K562 (cell line): Measurements from ENCODE around the gene TNFSF13. TPM values are rescaled to one million over a fixed set of nuclear protein-coding genes. Genes with fewer than 3 reads are reported as not detected.
A peak's percentile ranks its signal among the peaks of the same experiment; 100 is the strongest.

Experiments
- ATAC-seq: fragments of 200-7000 bp; cut with Tn5 transposase; 3 replicates; pipeline ENCODE4 v1.9.1; 2020; ENCODE audit warnings: moderate library complexity
- BruUV-seq: library from RNA; stranded (reverse); fragments of 400-500 nt; replicated peaks from 2 replicates; lab custom pipeline; 2021; lab: Mats Ljungman, UMichigan
- CTCF ChIA-PET: fragments of 300-600 bp; formaldehyde crosslinking; extraction: SDS; loops from one replicate; lab custom pipeline; 2021; ENCODE audit warnings: low intra/inter-chr PET ratio; lab: Yijun Ruan, JAX
- POLR2A ChIA-PET: fragments of 300-600, 350-650 bp; sonication (Branson Sonifier 250); formaldehyde crosslinking; extraction: SDS; loops from one replicate; lab custom pipeline; 2021; ENCODE audit warnings: antibody characterized with exemption, inconsistent platforms; lab: Yijun Ruan, JAX
- DNase-seq, 4 experiments: peaks; one replicate each; pipeline versions ENCODE4 v3.0.0 to v3.0.0-alpha.2; 2011 to 2018; ENCODE audit warnings: low spot score in 3 of 4, mixed read lengths in 3 of 4; ENCODE audit errors: extremely low read depth in 1 of 4
- FAIRE-seq: peaks from 2 replicates; lab custom pipeline; 2011; peaks lifted over from hg19 to GRCh38; lab: Jason Lieb, UNC
- H2AFZ ChIP-seq: 2 replicates; pipeline ENCODE4 v1.6.0; 2011; ENCODE audit warnings: low read depth, low read length, control low read depth, inconsistent platforms
- H3K27ac ChIP-seq: fragments of 200-600 bp; 3 replicates; pipeline ENCODE4 v1.8.0; 2011; ENCODE audit warnings: low read depth, mild to moderate bottlenecking, control low read depth, inconsistent platforms, low read length, moderate library complexity, mixed read lengths; ENCODE audit errors: extremely low read depth
- H3K27me3 ChIP-seq, 2 experiments: fragments of 300-600 bp in 1 of 2; 2 replicates in 1 of 2; 3 replicates in 1 of 2; pipeline versions ENCODE4 v1.6.0 to v1.8.0; 2011; ENCODE audit warnings: inconsistent platforms in 2 of 2, low read length in 2 of 2, mild to moderate bottlenecking in 1 of 2, mixed read lengths in 1 of 2, moderate library complexity in 1 of 2; ENCODE audit not compliant: control insufficient read depth in 2 of 2, insufficient read depth in 2 of 2
- H3K36me3 ChIP-seq: fragments of 300-600 bp; 3 replicates; pipeline ENCODE4 v1.8.0; 2011; ENCODE audit warnings: mild to moderate bottlenecking, low read length, inconsistent platforms; ENCODE audit not compliant: control insufficient read depth, insufficient read depth
- H3K4me1 ChIP-seq, 2 experiments: fragments of 200-600 bp in 1 of 2; replicated peaks in 1 of 2; 2 replicates in 1 of 2; 3 replicates in 1 of 2; pipeline versions ENCODE4 v1.5.1 to v1.8.0; 2011; ENCODE audit warnings: inconsistent platforms in 2 of 2, low read length in 2 of 2, mild to moderate bottlenecking in 1 of 2, mixed read lengths in 1 of 2, moderate library complexity in 1 of 2; ENCODE audit not compliant: control insufficient read depth in 2 of 2, insufficient read depth in 2 of 2
- H3K4me2 ChIP-seq: 2 replicates; pipeline ENCODE4 v1.6.1; 2011; ENCODE audit warnings: low read length, control low read depth, inconsistent platforms, mixed read lengths; ENCODE audit not compliant: insufficient read depth
- H3K4me3 ChIP-seq: fragments of 200-600 bp; sonication (generic), shearing (Covaris generic); 2 replicates; pipeline ENCODE4 v1.5.1; 2016; ENCODE audit warnings: control low read depth, inconsistent platforms
- H3K79me2 ChIP-seq: fragments of 200-600 bp; 3 replicates; pipeline ENCODE4 v1.8.0; 2011; ENCODE audit warnings: low read length, inconsistent platforms; ENCODE audit not compliant: control insufficient read depth, insufficient read depth
- H3K9ac ChIP-seq, 2 experiments: 2 replicates each; pipeline versions ENCODE4 v1.6.0 to v1.6.1; 2011; ENCODE audit warnings: low read depth in 2 of 2, low read length in 2 of 2, control low read depth in 1 of 2, inconsistent platforms in 1 of 2, mild to moderate bottlenecking in 1 of 2, mixed read lengths in 1 of 2; ENCODE audit not compliant: insufficient read depth in 1 of 2
- H3K9me1 ChIP-seq: one replicate; pipeline ENCODE4 v1.6.0; 2011; ENCODE audit warnings: inconsistent platforms, mild to moderate bottlenecking, low read length, moderate library complexity; ENCODE audit not compliant: control insufficient read depth, insufficient read depth
- H3K9me3 ChIP-seq: replicated peaks from 2 replicates; pipeline ENCODE4 v1.5.1; 2011; ENCODE audit warnings: low read depth, low read length, inconsistent platforms; ENCODE audit not compliant: control insufficient read depth, insufficient read depth
- H4K20me1 ChIP-seq: replicated peaks from 2 replicates; pipeline ENCODE4 v1.6.1; 2011; ENCODE audit warnings: low read length, inconsistent platforms, mixed read lengths; ENCODE audit not compliant: control insufficient read depth, insufficient read depth
- CTBP1 ChIP-seq: fragments of 450-650 bp; IDR thresholded peaks from 2 replicates; pipeline ENCODE4 v1.6.1; 2016; ENCODE audit warnings: borderline replicate concordance
- ETS2 ChIP-seq: IDR thresholded peaks from 2 replicates; pipeline ENCODE4 v1.6.1; 2016; ENCODE audit warnings: borderline replicate concordance, missing genetic modification characterization, mild to moderate bottlenecking, moderate library complexity, missing compliant biosample characterization; ENCODE audit not compliant: poor library complexity, severe bottlenecking
- RAD21 ChIP-seq, 2 experiments: fragments of 250-450 bp in 1 of 2; fragments of 450-650 bp in 1 of 2; sonication (Bioruptor Pico) in 1 of 2; formaldehyde crosslinking in 1 of 2; IDR thresholded peaks in 1 of 2; conservative IDR thresholded peaks in 1 of 2; 2 replicates each; pipeline versions ENCODE4 v1.4.0 to v1.8.0; 2020 to 2022; ENCODE audit warnings: mild to moderate bottlenecking in 2 of 2, moderate library complexity in 1 of 2
- RCOR1 ChIP-seq, 2 experiments: IDR thresholded peaks; 2 replicates each; pipeline ENCODE4 v1.6.1; 2012; ENCODE audit warnings: low read depth in 2 of 2, low read length in 2 of 2, borderline replicate concordance in 1 of 2, improper control_type of control experiment in 1 of 2
- SNIP1 ChIP-seq: fragments of 450-650 bp; IDR thresholded peaks from 2 replicates; pipeline ENCODE4 v1.7.1; 2017; ENCODE audit warnings: low read depth, mild to moderate bottlenecking
- TSC22D4 ChIP-seq: fragments of 450-650 bp; IDR thresholded peaks from 2 replicates; pipeline ENCODE4 v1.6.1; 2016; ENCODE audit warnings: missing genetic modification characterization, missing biosample characterization, control low read depth
- YY1 ChIP-seq, 3 experiments: IDR thresholded peaks; 2 replicates each; pipeline ENCODE4 v1.6.1; 2011; ENCODE audit warnings: low read length in 2 of 3, mild to moderate bottlenecking in 2 of 3, moderate library complexity in 2 of 3, borderline replicate concordance in 1 of 3, control low read depth in 1 of 3, low read depth in 1 of 3; ENCODE audit not compliant: insufficient read depth in 3 of 3, insufficient replicate concordance in 2 of 3, control insufficient read depth in 1 of 3, insufficient read length in 1 of 3; ENCODE audit errors: extremely low read depth in 1 of 3
- ZBTB17 ChIP-seq: fragments of 450-650 bp; formaldehyde crosslinking; IDR thresholded peaks from 2 replicates; pipeline ENCODE4 v1.4.0; 2020; ENCODE audit warnings: mild to moderate bottlenecking
- WGBS: fragments of 100-300 bp; shearing (Covaris generic); methylation state at CpG from one replicate; pipeline ENCODE4 v1.1.6; 2016; ENCODE audit warnings: low coverage, mixed read lengths; ENCODE audit not compliant: insufficient coverage; ENCODE audit errors: missing lambda C conversion rate; 5-methylcytosine and 5-hydroxymethylcytosine counted together
- in situ Hi-C: fragments of 300-500 bp; cut with MboI; formaldehyde crosslinking; loops from 4 replicates; pipeline ENCODE4 v1.15.0; 2018; ENCODE audit warnings: inconsistent platforms, mixed read lengths
- intact Hi-C: fragments of 100-400 bp; cut with micrococcal nuclease; formaldehyde crosslinking; loops from 2 replicates; pipeline ENCODE4 v1.14.2; 2022
- polyA plus RNA-seq, 8 experiments: library from polyadenylated mRNA; depleted of rRNA in 4 of 8; stranded (reverse) in 5 of 8; unstranded in 3 of 8; fragments of >200 nt; fragmentation: Nextera tagmentation in 2 of 8; fragmentation: Illumina TruSeq in 1 of 8; extraction: Ambion mirVana in 2 of 8; extraction: Trizol in 1 of 8; gene quantifications; 2 replicates each; pipeline versions ENCODE4 v1.2.1 to v1.2.3, GENCODE V29; 2011 to 2014; ENCODE audit warnings: inconsistent platforms in 1 of 8, missing spikeins in 1 of 8
- total RNA-seq, 7 experiments: library from RNA; depleted of rRNA in 6 of 7; stranded (reverse); fragments of >200 nt in 6 of 7; fragmentation: Illumina TruSeq in 2 of 7; extraction: Trizol in 2 of 7; gene quantifications; 2 replicates each; pipeline versions ENCODE4 v1.2.1 to v1.2.3, GENCODE V29; 2011 to 2021; ENCODE audit warnings: low replicate concordance in 1 of 7
- TF ChIP-seq, protein P1 (sequence below): fragments of 450-650 bp; IDR thresholded peaks from 2 replicates; pipeline ENCODE4 v1.6.1; 2016; ENCODE audit warnings: missing biosample characterization, missing genetic modification characterization
- TF ChIP-seq, protein P2 (sequence below): fragments of 450-650 bp; IDR thresholded peaks from 2 replicates; pipeline ENCODE4 v1.6.1; 2016; ENCODE audit warnings: antibody characterized with exemption

Gene TNFSF13
- total and polyA plus RNA-seq, 9 of the 15 experiments (the other 6 are each of a cell fraction or from before 2014, with no cell fraction given): 0.04 to 0.51 (median 0.19) TPM; not detected in 1

DNA sequence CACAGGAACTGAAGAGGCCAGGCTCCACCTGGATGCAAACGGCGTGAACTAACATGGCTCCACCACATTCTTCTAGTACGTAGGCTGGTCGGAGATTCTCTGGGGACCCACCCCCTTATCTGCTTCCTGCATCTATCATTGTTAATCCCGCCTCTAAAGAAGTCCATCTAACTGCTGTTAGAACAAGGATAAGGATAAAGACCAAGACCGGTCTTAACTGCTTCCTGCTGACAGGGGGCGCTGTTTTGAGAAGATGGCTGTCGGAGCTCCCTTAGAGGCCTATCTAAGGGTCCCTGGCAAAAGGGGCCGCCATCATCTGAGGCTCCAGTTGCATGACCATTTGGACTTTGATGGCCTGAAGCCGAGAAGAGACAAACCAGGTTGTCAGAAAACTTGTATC is 35.5 kb upstream of the TNFSF13 start:
- H3K4me2 ChIP-seq: no peak overlapping the region
- no TSS peak for BruUV-seq
- ChIA-PET POLR2A (interaction anchor here (0.5 to 0.8 kb wide), 3 partner anchors 9 to 37 kb away, joined by 3 read pairs; no protein-coding TSS in a partner anchor), CTCF (no interaction called here)
- peak; percentile 84 for ATAC-seq
- WGBS: 22% methylated on average over 9 of the region's 10 CpGs
- H3K27me3 ChIP-seq: no peaks in the 10 kb centered on the region
- DNase-seq: peak; percentile 15 to 53 (median 41)
- no peaks in the 10 kb centered on the region; a peak in 1 of 5 replicates for H3K4me1 ChIP-seq
- H3K9ac ChIP-seq: no peak overlapping the region
- 0 out of 2 replicates have a peak overlapping the region, but pooled peaks have one; percentile 28 for H2AFZ ChIP-seq
- no peaks in the 10 kb centered on the region for H3K9me1 ChIP-seq
- H3K4me3 ChIP-seq: no peak overlapping the region
- H3K27ac ChIP-seq: no peak overlapping the region
- no peaks in the 10 kb centered on the region for H3K79me2 ChIP-seq
- H4K20me1 ChIP-seq: no peaks in the 10 kb centered on the region
- in situ Hi-C loops (no loop called here), intact Hi-C loops (no loop called here)
- no peaks in the 10 kb centered on the region for H3K36me3 ChIP-seq
- no peaks in the 10 kb centered on the region for H3K9me3 ChIP-seq
- FAIRE-seq: peak; percentile 75
- TF ChIP-seq ETS2 (tag) (no peak), ZBTB17 (CRISPR knock-in tag) (no peak), SNIP1 (no peak), RAD21 (CRISPR knock-in tag; conservative IDR thresholded peaks at IDR 0.05 in 1 of 2, IDR thresholded peaks at IDR 0.05 in 1 of 2) (peak in 1 of 2 experiments; percentile 27; a peak in 2 of 4 replicates), CTBP1 (peak; percentile 21; the same call in 1 of the 2 replicates), TSC22D4 (tag) (no peak), YY1 (IDR thresholded peaks at IDR 0.05; ENCODE audit: borderline replicate concordance in 1 of 3, control insufficient read depth in 1 of 3, extremely low read depth in 1 of 3, insufficient read depth in 3 of 3, insufficient read length in 1 of 3, insufficient replicate concordance in 2 of 3, low read depth in 1 of 3, low read length in 2 of 3) (peak in 2 of 3 experiments; percentile 26 to 75), RCOR1 (IDR thresholded peaks at IDR 0.05; ENCODE audit: borderline replicate concordance in 1 of 2, low read depth in 2 of 2, low read length in 2 of 2) (0 out of 4 replicates have a peak, but pooled peaks of 1 of the 2 experiments have one; percentile 23)
- TF ChIP-seq, protein P1, sequence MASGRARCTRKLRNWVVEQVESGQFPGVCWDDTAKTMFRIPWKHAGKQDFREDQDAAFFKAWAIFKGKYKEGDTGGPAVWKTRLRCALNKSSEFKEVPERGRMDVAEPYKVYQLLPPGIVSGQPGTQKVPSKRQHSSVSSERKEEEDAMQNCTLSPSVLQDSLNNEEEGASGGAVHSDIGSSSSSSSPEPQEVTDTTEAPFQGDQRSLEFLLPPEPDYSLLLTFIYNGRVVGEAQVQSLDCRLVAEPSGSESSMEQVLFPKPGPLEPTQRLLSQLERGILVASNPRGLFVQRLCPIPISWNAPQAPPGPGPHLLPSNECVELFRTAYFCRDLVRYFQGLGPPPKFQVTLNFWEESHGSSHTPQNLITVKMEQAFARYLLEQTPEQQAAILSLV (tag): no peak
- TF ChIP-seq, protein P2, sequence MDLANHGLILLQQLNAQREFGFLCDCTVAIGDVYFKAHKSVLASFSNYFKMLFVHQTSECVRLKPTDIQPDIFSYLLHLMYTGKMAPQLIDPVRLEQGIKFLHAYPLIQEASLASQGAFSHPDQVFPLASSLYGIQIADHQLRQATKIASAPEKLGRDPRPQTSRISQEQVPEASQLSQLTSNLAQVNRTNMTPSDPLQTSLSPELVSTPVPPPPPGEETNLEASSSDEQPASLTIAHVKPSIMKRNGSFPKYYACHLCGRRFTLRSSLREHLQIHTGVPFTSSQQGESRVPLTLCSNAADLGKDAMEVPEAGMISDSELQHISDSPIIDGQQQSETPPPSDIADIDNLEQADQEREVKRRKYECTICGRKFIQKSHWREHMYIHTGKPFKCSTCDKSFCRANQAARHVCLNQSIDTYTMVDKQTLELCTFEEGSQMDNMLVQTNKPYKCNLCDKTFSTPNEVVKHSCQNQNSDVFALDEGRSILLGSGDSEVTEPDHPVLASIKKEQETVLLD: no peak
